Measurements from ENCODE around the gene RHAG. TPM values are rescaled to one million over a fixed set of nuclear protein-coding genes. Genes with fewer than 3 reads are reported as not detected.
"Not testable (repeated sequence)": the region's sequence is repeated elsewhere in the genome, so short reads cannot be mapped to it uniquely, and the experiment has no call there.

Gene RHAG
- total RNA-seq, 2 experiments from 2014 or later: not detected

GRCh38 chr6:49629485-49630088 lies 7.1 kb downstream of the RHAG start:
- H3K4me3 Mint-ChIP-seq; H3K4me1 Mint-ChIP-seq; H3K27ac Mint-ChIP-seq; POLR2A ChIA-PET; H3K36me3 Mint-ChIP-seq (ENCODE audit: low read depth); H3K9me3 Mint-ChIP-seq; DNase-seq; H3K27me3 Mint-ChIP-seq; CTCF ChIA-PET: not testable (repeated sequence)

- no peak overlapping the region for H3K4me3 Mint-ChIP-seq
- POLR2A ChIA-PET: no interaction called here
These were observed 9.8 kb downstream of the RHAG start for GRCh38 chr6:49626811-49627210.

DNA sequence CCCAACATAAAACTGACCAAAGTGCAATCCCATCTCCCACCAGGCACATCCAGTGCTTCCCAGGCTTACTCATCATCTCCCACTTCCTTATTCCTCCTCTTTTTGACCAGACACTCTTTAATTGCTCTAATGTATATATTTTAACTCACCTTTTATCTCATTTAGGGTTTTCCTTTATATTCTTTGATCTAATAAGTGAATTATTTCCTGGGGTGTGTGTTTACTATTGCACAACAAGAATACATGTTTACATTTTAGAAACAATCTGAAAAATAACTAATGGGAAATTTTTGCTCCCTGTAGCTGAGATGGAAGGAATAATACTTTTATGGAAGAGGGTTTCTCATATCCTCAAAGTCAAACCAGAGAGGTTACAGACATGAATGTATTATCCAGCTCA lies 18.4 kb downstream of the RHAG start:
- DNase-seq: no peak
- CTCF ChIA-PET: no interaction called here
- no peak overlapping the region for H3K27ac Mint-ChIP-seq
- H3K4me3 Mint-ChIP-seq: no peak overlapping the region
- no peaks in the 10 kb centered on the region for H3K36me3 Mint-ChIP-seq (ENCODE audit: low read depth)
- H3K4me1 Mint-ChIP-seq: no peaks in the 10 kb centered on the region
- POLR2A ChIA-PET: no interaction called here
- no peaks in the 10 kb centered on the region for H3K27me3 Mint-ChIP-seq
- H3K9me3 Mint-ChIP-seq: no peaks in the 10 kb centered on the region

More at GRCh38 chr6:49626811-49627210, 9.8 kb downstream of the RHAG start:
- Mint-ChIP-seq H3K4me1 (no peaks in the 10 kb centered on the region), H3K9me3 (no peaks in the 10 kb centered on the region), H3K27ac (no peak overlapping the region), H3K27me3 (no peaks in the 10 kb centered on the region), H3K36me3 (ENCODE audit: low read depth) (no peaks in the 10 kb centered on the region)
- DNase-seq: no peak
- CTCF ChIA-PET: no interaction called here

- H3K4me1 Mint-ChIP-seq; POLR2A ChIA-PET; H3K27me3 Mint-ChIP-seq; CTCF ChIA-PET; H3K36me3 Mint-ChIP-seq (ENCODE audit: low read depth); H3K27ac Mint-ChIP-seq; DNase-seq; H3K9me3 Mint-ChIP-seq; H3K4me3 Mint-ChIP-seq: not testable (repeated sequence)
These were observed 22.5 kb downstream of the RHAG start for GRCh38 chr6:49614144-49614543.

DNA sequence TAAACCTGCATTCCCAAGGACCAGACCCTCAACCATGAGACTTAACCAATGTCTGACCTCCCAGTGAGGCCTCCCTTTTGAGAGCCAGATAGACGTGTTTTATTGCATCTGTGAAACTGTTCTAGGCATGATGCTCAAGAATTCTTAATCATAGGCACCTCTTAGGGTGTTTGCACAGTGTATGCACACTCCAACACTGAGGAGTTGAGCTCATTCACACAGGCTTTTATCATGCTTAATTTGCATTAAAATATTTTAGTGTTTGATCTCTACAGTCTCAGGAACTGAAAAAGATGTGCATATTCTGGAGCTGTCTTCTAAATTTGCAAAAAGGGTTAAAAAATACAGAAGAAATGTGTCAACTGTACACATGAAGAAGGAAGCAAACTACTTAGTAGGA lies 27.4 kb downstream of the RHAG start:
- CTCF ChIA-PET: no interaction called here
- Mint-ChIP-seq H3K27me3 (peaks cover 4% of the 10 kb centered on the region), H3K4me1 (no peaks in the 10 kb centered on the region), H3K4me3 (no peak overlapping the region), H3K36me3 (ENCODE audit: low read depth) (no peaks in the 10 kb centered on the region), H3K9me3 (no peaks in the 10 kb centered on the region), H3K27ac (no peak overlapping the region)
- no peak for DNase-seq
- POLR2A ChIA-PET: no interaction called here

GRCh38 chr6:49608275-49608674 lies 28.4 kb downstream of the RHAG start:
- H3K27me3 Mint-ChIP-seq; H3K9me3 Mint-ChIP-seq; DNase-seq; H3K36me3 Mint-ChIP-seq (ENCODE audit: low read depth); H3K4me3 Mint-ChIP-seq; POLR2A ChIA-PET; H3K27ac Mint-ChIP-seq; H3K4me1 Mint-ChIP-seq: not testable (repeated sequence)
- CTCF ChIA-PET: interaction anchor here (2.6 kb wide), 1 partner anchor 76 kb away, joined by 23 read pairs; no protein-coding TSS in a partner anchor

DNA sequence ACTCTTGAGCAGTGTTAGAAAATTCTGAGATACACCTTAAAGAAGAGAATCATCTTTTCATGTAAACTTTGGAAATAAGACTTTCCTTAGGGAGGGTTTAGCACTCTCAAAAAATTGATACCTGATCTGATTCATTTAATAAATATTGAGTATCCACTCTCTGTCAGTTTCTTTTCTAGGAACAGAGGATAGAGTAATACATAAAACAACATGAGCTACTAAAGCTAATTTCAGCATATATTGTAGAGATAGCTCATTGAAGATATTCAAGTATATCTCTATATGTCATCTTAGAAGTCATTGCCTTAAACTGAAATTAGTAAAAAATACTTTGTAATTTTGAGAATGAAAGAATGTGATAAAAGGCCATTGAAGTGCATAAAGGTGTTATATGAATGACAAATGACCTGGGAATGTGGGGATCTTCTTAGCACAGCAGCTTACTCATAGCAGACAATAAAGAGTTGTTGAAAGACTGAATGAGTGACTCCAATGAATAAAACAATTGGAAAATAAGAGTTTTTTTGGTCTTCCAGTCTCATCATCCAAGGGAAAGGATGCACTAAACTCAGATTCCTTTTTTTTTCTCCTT lies 29.2 kb downstream of the RHAG start:
- H3K9me3 Mint-ChIP-seq: no peaks in the 10 kb centered on the region
- CTCF ChIA-PET: interaction anchor here (0.9 to 2.6 kb wide), 6 partner anchors 12 to 78 kb away, joined by 3 to 23 read pairs (median 5); no protein-coding TSS in a partner anchor
- H3K36me3 Mint-ChIP-seq (ENCODE audit: low read depth): no peaks in the 10 kb centered on the region
- no peak for DNase-seq
- H3K4me1 Mint-ChIP-seq: no peaks in the 10 kb centered on the region
- POLR2A ChIA-PET: no interaction called here
- no peak overlapping the region for H3K27ac Mint-ChIP-seq
- no peak overlapping the region for H3K4me3 Mint-ChIP-seq
- H3K27me3 Mint-ChIP-seq: peaks cover 4% of the 10 kb centered on the region

DNA sequence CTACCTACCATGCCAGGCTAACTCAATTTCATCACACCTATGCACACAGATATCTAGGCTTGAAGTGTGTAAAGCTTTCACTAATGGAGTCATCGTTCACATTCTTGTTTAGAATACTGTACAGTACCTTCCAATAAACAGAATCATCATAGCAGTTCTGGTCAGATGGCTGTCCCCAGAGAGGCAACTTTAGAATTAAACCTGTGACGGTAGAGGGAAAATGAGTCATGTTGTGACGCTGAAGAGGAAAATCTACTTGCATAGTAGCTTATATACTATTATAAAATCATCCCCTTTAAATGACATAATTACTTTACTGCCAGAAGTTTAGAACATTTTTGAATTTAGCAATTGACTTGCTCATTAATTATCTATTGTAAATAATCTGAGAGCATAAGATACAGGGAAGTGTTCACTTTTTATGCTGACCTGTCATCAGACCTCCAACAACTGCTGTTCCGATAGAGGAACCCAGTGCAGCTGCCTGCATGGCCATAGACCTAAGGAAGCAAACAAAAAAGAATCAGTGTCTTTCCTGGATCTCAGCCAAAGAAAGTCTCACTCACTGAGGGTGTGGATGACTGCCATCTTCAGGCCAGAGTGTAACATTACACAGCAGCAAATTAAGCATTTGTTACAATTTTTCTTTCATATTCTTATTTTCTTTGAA lies 29.8 kb downstream of the RHAG start:
- Mint-ChIP-seq H3K27ac (no peak overlapping the region), H3K36me3 (ENCODE audit: low read depth) (no peaks in the 10 kb centered on the region), H3K27me3 (peaks cover 4% of the 10 kb centered on the region), H3K9me3 (no peaks in the 10 kb centered on the region), H3K4me3 (no peak overlapping the region), H3K4me1 (no peaks in the 10 kb centered on the region)
- CTCF ChIA-PET: interaction anchor here (0.9 to 2.6 kb wide), 6 partner anchors 13 to 78 kb away, joined by 3 to 23 read pairs (median 5); no protein-coding TSS in a partner anchor
- peak; percentile 17 for DNase-seq
- POLR2A ChIA-PET: no interaction called here

DNA sequence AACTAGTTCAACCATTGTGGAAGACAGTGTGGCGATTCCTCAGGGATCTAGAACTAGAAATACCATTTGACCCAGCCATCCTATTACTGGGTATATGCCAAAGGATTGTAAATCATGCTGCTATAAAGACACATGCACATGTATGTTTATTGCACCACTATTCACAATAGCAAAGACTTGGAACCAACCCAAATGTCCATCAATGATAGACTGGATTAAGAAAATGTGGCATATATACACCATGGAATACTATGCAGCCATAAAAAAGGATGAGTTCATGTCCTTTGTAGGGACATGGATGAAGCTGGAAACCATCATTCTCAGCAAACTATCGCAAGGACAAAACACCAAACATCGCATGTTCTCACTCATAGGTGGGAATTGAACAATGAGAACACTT lies 32.6 kb downstream of the RHAG start:
- CTCF ChIA-PET: interaction anchor here (1.4 kb wide), 1 partner anchor 19 kb away, joined by 3 read pairs; no protein-coding TSS in a partner anchor
- H3K27me3 Mint-ChIP-seq; H3K36me3 Mint-ChIP-seq (ENCODE audit: low read depth); H3K4me1 Mint-ChIP-seq; H3K4me3 Mint-ChIP-seq; POLR2A ChIA-PET; H3K27ac Mint-ChIP-seq; DNase-seq; H3K9me3 Mint-ChIP-seq: not testable (repeated sequence)

DNA sequence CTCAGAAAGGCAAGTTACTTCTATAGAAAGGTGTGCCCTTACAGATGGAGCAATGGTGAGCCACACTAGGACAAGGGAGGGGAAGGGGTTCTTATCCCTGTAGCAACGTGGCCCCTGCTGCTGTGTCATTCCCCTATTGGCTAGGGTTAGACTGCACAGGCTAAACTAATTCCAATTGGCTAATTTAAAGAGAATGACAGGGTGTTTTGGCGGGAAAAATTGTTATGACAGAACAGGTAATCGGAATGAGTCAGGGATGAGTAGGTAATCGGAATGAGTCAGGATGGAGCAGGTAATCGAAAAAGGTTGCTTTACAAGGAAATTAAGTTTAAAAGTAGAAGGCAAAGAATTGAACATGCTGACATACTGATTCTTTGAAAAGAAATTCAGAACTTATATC lies 49.4 kb downstream of the RHAG start:
- H3K4me3 Mint-ChIP-seq; H3K27me3 Mint-ChIP-seq; H3K36me3 Mint-ChIP-seq (ENCODE audit: low read depth); H3K4me1 Mint-ChIP-seq; H3K27ac Mint-ChIP-seq; POLR2A ChIA-PET; H3K9me3 Mint-ChIP-seq; CTCF ChIA-PET; DNase-seq: not testable (repeated sequence)

GRCh38 chr6:49582529-49582928 lies 54.1 kb downstream of the RHAG start:
- Mint-ChIP-seq H3K36me3 (ENCODE audit: low read depth) (no peaks in the 10 kb centered on the region), H3K4me3 (no peak overlapping the region), H3K27me3 (peaks cover 2% of the 10 kb centered on the region), H3K4me1 (no peaks in the 10 kb centered on the region), H3K9me3 (no peaks in the 10 kb centered on the region), H3K27ac (no peak overlapping the region)
- POLR2A ChIA-PET: no interaction called here
- CTCF ChIA-PET: no interaction called here
- no peak for DNase-seq

DNA sequence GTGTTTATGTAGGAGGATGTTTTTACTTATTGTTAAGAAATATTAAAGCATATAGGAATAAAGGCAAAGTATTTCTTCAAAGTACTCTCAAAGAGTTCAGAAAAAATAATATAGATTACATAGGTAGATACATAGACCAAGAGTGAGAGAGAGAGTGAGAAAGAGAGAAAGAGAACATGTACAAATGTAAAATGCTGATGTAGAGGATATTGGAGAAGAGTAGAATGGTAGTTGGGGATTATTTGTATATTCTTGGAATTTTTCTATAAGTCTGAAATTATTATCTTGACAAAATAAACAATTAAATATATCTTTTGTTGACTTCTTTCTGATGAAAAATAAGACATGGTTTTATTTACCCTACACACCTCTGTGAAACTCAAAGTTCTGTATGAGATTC lies 57.0 kb downstream of the RHAG start:
- POLR2A ChIA-PET: no interaction called here
- Mint-ChIP-seq H3K36me3 (ENCODE audit: low read depth) (no peaks in the 10 kb centered on the region), H3K27ac (no peak overlapping the region), H3K9me3 (no peaks in the 10 kb centered on the region), H3K27me3 (no peaks in the 10 kb centered on the region), H3K4me3 (no peak overlapping the region), H3K4me1 (no peaks in the 10 kb centered on the region)
- CTCF ChIA-PET: no interaction called here
- no peak for DNase-seq

DNA sequence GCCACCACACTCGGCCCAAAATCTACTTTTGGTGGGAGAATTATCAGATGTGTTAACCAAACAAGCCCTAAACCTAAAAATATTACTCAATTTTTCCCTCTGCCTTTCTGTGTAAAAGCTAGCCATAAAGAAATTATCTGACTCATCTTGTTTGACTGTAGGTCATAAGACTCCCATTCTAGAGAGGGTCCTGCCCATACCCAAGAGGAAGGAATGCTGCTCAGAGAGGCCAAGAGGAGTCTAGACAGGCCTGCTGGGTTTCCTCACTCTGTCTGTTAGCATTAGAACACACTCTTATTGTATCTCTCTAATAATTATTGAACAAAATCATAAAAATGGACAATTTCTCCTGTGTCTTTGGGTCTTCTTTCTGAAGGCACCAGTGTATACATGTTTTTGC lies 60.0 kb downstream of the RHAG start:
- Mint-ChIP-seq H3K4me1 (no peaks in the 10 kb centered on the region), H3K9me3 (no peaks in the 10 kb centered on the region), H3K4me3 (no peak overlapping the region), H3K27me3 (no peaks in the 10 kb centered on the region), H3K36me3 (ENCODE audit: low read depth) (no peaks in the 10 kb centered on the region), H3K27ac (no peak overlapping the region)
- DNase-seq: no peak
- ChIA-PET POLR2A (no interaction called here), CTCF (interaction anchor here (1.6 kb wide), 1 partner anchor 45 kb away, joined by 3 read pairs; no protein-coding TSS in a partner anchor)
